Chondrocyte (in vitro differentiated cells): ENCODE measurements around the gene TRABD2B. TPM values are rescaled to one million over a fixed set of nuclear protein-coding genes. Genes with fewer than 3 reads are reported as not detected.

Experiments
- DNase-seq: peaks from one replicate; pipeline ENCODE4 v3.0.0; 2021; ENCODE audit warnings: mixed read lengths, low spot score
- H3K27ac Mint-ChIP-seq: one replicate; pipeline ENCODE4 v1.8.0; 2021; ENCODE audit warnings: mild to moderate bottlenecking, moderate library complexity, mixed read lengths; ENCODE audit not compliant: unreplicated experiment
- H3K27me3 Mint-ChIP-seq: 2 replicates; pipeline ENCODE4 v1.8.0; 2021; ENCODE audit warnings: low read depth, mixed read lengths
- H3K36me3 Mint-ChIP-seq: 2 replicates; pipeline ENCODE4 v1.8.0; 2021; ENCODE audit warnings: low read depth, mixed read lengths
- H3K4me1 Mint-ChIP-seq: 2 replicates; pipeline ENCODE4 v1.8.0; 2021; ENCODE audit warnings: low read depth, mild to moderate bottlenecking, mixed read lengths
- H3K4me3 Mint-ChIP-seq: one replicate; pipeline ENCODE4 v1.8.0; 2021; ENCODE audit warnings: mild to moderate bottlenecking, moderate library complexity, mixed read lengths; ENCODE audit not compliant: unreplicated experiment
- H3K9me3 Mint-ChIP-seq: 2 replicates; pipeline ENCODE4 v1.8.0; 2021; ENCODE audit warnings: low read depth, mixed read lengths
- CTCF ChIP-seq: fragments of 200-600 bp; sonication (generic); IDR thresholded peaks from 2 replicates; pipeline ENCODE4 v1.5.0; 2021; ENCODE audit warnings: antibody characterized with exemption, mild to moderate bottlenecking, moderate library complexity
- total RNA-seq: library from RNA; stranded (reverse); gene quantifications from 3 replicates; pipeline ENCODE4 v1.2.1, GENCODE V29; 2021

TRABD2B gene
- total RNA-seq, 1 donor from 2014 or later = 0.90 TPM

- no peak for DNase-seq
- Mint-ChIP-seq H3K36me3 (peaks cover 3% of the 10 kb centered on the region), H3K9me3 (no peaks in the 10 kb centered on the region), H3K4me3 (no peak overlapping the region), H3K27me3 (peaks cover 30% of the 10 kb centered on the region), H3K27ac (no peak overlapping the region), H3K4me1 (no peaks in the 10 kb centered on the region)
- no peak for TF ChIP-seq CTCF
These were observed 213.3 kb downstream of the TRABD2B start for GRCh38 chr1:47783638-47784496.

- DNase-seq = no peak
- no peak overlapping the region for H3K27ac Mint-ChIP-seq
- H3K9me3 Mint-ChIP-seq = no peaks in the 10 kb centered on the region
- H3K36me3 Mint-ChIP-seq = peaks cover 3% of the 10 kb centered on the region
- no peak overlapping the region for H3K4me3 Mint-ChIP-seq
- peaks cover 28% of the 10 kb centered on the region for H3K27me3 Mint-ChIP-seq
- no peak for TF ChIP-seq CTCF
- H3K4me1 Mint-ChIP-seq = no peaks in the 10 kb centered on the region
These were observed 214.6 kb downstream of the TRABD2B start for GRCh38 chr1:47782414-47783166.

GRCh38 chr1:47781171-47781959 is 215.8 kb downstream of the TRABD2B start:
- Mint-ChIP-seq H3K27ac (no peak overlapping the region), H3K4me3 (no peak overlapping the region), H3K9me3 (no peaks in the 10 kb centered on the region), H3K4me1 (no peaks in the 10 kb centered on the region), H3K36me3 (peaks cover 3% of the 10 kb centered on the region), H3K27me3 (peaks cover 30% of the 10 kb centered on the region)
- no peak for DNase-seq
- no peak for TF ChIP-seq CTCF

GRCh38 chr1:47780469-47780995 is 216.7 kb downstream of the TRABD2B start:
- Mint-ChIP-seq H3K27ac (no peak overlapping the region), H3K4me1 (no peaks in the 10 kb centered on the region), H3K4me3 (no peak overlapping the region), H3K9me3 (no peaks in the 10 kb centered on the region), H3K36me3 (peaks cover 3% of the 10 kb centered on the region), H3K27me3 (peaks cover 34% of the 10 kb centered on the region)
- DNase-seq = no peak
- TF ChIP-seq CTCF = no peak
